ENCODE data around the gene VEZF1. TPM values are rescaled to one million over a fixed set of nuclear protein-coding genes. Genes with fewer than 3 reads are reported as not detected.

The VEZF1 gene
- total and polyA plus RNA-seq, 2 of the 8 experiments (the other 6 are each of a cell fraction or from before 2014, with no cell fraction given): 28.9 to 61.9 TPM

GRCh38 chr17:57949649-57950048 lies 38.4 kb downstream of the VEZF1 start:
- Histone ChIP-seq H3K23ac (ENCODE audit: insufficient read length) (no peak overlapping the region), H2AK5ac (ENCODE audit: low read depth, low read length) (no peak overlapping the region), H4K5ac (ENCODE audit: insufficient read length, low read depth, low read length) (no peak overlapping the region), H3K4me3 (ENCODE audit: extremely low read depth in 1 of 4, insufficient read depth in 2 of 4, low read depth in 3 of 4, low read length in 4 of 4) (no peak overlapping the region), H2BK20ac (ENCODE audit: low read length) (0 out of 2 replicates have a peak overlapping the region, but pooled peaks have one; percentile 43), H4K20me1 (replicated peaks in 1 of 2; ENCODE audit: control insufficient read depth in 1 of 2, insufficient read depth in 2 of 2, low read length in 2 of 2) (no peaks in the 10 kb centered on the region), H3K27ac (ENCODE audit: low read depth, low read length) (no peak overlapping the region), H3K79me2 (ENCODE audit: control insufficient read depth in 1 of 2, insufficient read depth in 2 of 2, low read length in 2 of 2) (no peaks in the 10 kb centered on the region), H3K23me2 (ENCODE audit: low read depth, low read length) (peaks cover 3% of the 10 kb centered on the region; the same call in 1 of the 2 replicates), H2BK15ac (ENCODE audit: low read length) (no peak overlapping the region), H3K27me3 (replicated peaks in 1 of 4; ENCODE audit: control insufficient read depth in 3 of 4, extremely low read depth in 1 of 4, insufficient read depth in 3 of 4, low read length in 3 of 4) (peaks cover 0 to 13% (median 6%) of the 10 kb centered on the region in 4 experiments; a peak in 5 of 7 replicates), H3K56ac (replicated peaks; ENCODE audit: insufficient read length, low read depth, low read length) (no peak overlapping the region), H3K4me1 (replicated peaks in 1 of 4; ENCODE audit: control insufficient read depth in 3 of 4, insufficient read depth in 4 of 4, low read length in 3 of 4) (peaks cover 10 to 13% (median 13%) of the 10 kb centered on the region in 4 experiments), H3K4me2 (ENCODE audit: insufficient read depth in 1 of 2, low read depth in 2 of 2, low read length in 2 of 2) (no peak overlapping the region), H3K18ac (ENCODE audit: extremely low read depth, low read length) (no peak overlapping the region), H2BK5ac (ENCODE audit: low read depth, low read length) (no peak overlapping the region), H3K14ac (ENCODE audit: insufficient read length) (no peak overlapping the region), H4K8ac (ENCODE audit: extremely low read depth, insufficient read depth, low read length) (no peak overlapping the region), H3K79me1 (ENCODE audit: low read depth, low read length) (no peaks in the 10 kb centered on the region; the same call in none of the 2 replicates), H3K4ac (replicated peaks; ENCODE audit: insufficient read length, low read depth, low read length) (no peak overlapping the region), H2BK120ac (replicated peaks; ENCODE audit: low read depth, low read length) (no peak overlapping the region), H3K9me3 (ENCODE audit: insufficient read depth in 2 of 2, low read depth in 1 of 2, low read length in 1 of 2) (no peaks in the 10 kb centered on the region), H3K9ac (replicated peaks in 1 of 4; ENCODE audit: extremely low read depth in 1 of 4, low read depth in 3 of 4, low read length in 3 of 4) (no peak overlapping the region), H3K36me3 (ENCODE audit: control insufficient read depth in 2 of 4, insufficient read depth in 4 of 4, low read length in 3 of 4) (no peaks in the 10 kb centered on the region), H4K91ac (replicated peaks; ENCODE audit: insufficient read length, low read length) (no peak overlapping the region), H2BK12ac (ENCODE audit: low read depth, low read length) (peak overlapping the region; percentile 32), H2AFZ (ENCODE audit: low read length) (no peak overlapping the region)
- DNase-seq (ENCODE audit: low read depth in 1 of 2, low spot score in 2 of 2) (no peak), FAIRE-seq (no peak)
- TF ChIP-seq ATF3 (IDR thresholded peaks at IDR 0.05; ENCODE audit: insufficient read depth, low read depth, low read length) (no peak), SUZ12 (IDR thresholded peaks at IDR 0.05; ENCODE audit: low read length) (no peak), SIX5 (IDR thresholded peaks at IDR 0.05; ENCODE audit: low read depth, low read length) (no peak), SP2 (IDR thresholded peaks at IDR 0.05; ENCODE audit: low read length) (no peak), CBX8 (IDR thresholded peaks at IDR 0.05; ENCODE audit: borderline replicate concordance, low read depth, low read length) (no peak), KDM5A (IDR thresholded peaks at IDR 0.05; ENCODE audit: low read length) (no peak)
- WGBS, 2 experiments (ENCODE audit: extremely low coverage in 1 of 2, insufficient coverage in 1 of 2, insufficient read length in 1 of 2, insufficient replicate concordance in 2 of 2, low coverage in 1 of 2, low lambda C conversion rate in 2 of 2, missing lambda C conversion rate in 1 of 2): 87% methylated on average over 5 of the region's 5 CpGs; no CpG with 5 or more reads in 1 of the 2 experiments
- ChIA-PET POLR2A (ENCODE audit: partially characterized antibody) (interaction anchor here (1.4 to 4.3 kb wide), 4 partner anchors 14 to 44 kb away, joined by 3 to 26 read pairs (median 8); no protein-coding TSS in a partner anchor), CTCF (ENCODE audit: partially characterized antibody) (interaction anchor here (1.1 to 13.5 kb wide), 11 partner anchors 10 to 91 kb away, joined by 3 to 162 read pairs (median 4); no protein-coding TSS in a partner anchor)

All from H1 (cell line).